ENCODE results near the gene KCNC4.

GRCh38 chr1:110188035-110188618 lies 22.0 kb upstream of the KCNC4 start:
- TF ChIP-seq, protein P1, sequence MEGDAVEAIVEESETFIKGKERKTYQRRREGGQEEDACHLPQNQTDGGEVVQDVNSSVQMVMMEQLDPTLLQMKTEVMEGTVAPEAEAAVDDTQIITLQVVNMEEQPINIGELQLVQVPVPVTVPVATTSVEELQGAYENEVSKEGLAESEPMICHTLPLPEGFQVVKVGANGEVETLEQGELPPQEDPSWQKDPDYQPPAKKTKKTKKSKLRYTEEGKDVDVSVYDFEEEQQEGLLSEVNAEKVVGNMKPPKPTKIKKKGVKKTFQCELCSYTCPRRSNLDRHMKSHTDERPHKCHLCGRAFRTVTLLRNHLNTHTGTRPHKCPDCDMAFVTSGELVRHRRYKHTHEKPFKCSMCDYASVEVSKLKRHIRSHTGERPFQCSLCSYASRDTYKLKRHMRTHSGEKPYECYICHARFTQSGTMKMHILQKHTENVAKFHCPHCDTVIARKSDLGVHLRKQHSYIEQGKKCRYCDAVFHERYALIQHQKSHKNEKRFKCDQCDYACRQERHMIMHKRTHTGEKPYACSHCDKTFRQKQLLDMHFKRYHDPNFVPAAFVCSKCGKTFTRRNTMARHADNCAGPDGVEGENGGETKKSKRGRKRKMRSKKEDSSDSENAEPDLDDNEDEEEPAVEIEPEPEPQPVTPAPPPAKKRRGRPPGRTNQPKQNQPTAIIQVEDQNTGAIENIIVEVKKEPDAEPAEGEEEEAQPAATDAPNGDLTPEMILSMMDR (IDR thresholded peaks at IDR 0.05; ENCODE audit: poor library complexity, severe bottlenecking), result no peak
- no peak for TF ChIP-seq EZH2 (IDR thresholded peaks at IDR 0.05; ENCODE audit: borderline replicate concordance, insufficient read depth, low read length, poor library complexity, severe bottlenecking)
- TF ChIP-seq REST (IDR thresholded peaks at IDR 0.05; ENCODE audit: borderline replicate concordance), result no peak
- no peak for TF ChIP-seq MXI1 (conservative IDR thresholded peaks at IDR 0.05; ENCODE audit: poor library complexity, severe bottlenecking)
- TF ChIP-seq POLR2AphosphoS5 (IDR thresholded peaks at IDR 0.05), result no peak
- no peak for TF ChIP-seq EP300 (conservative IDR thresholded peaks at IDR 0.05; ENCODE audit: poor library complexity, severe bottlenecking)
- no peak for TF ChIP-seq RAD21 (conservative IDR thresholded peaks at IDR 0.05)
- no peak for TF ChIP-seq TAF1 (IDR thresholded peaks at IDR 0.05; ENCODE audit: low read depth)
